ENCODE measurements around the gene SPNS3. TPM values are rescaled to one million over a fixed set of nuclear protein-coding genes. Genes with fewer than 3 reads are reported as not detected.

SPNS3 gene
- total RNA-seq, 1 experiment from 2014 or later = 15.9 TPM

DNA sequence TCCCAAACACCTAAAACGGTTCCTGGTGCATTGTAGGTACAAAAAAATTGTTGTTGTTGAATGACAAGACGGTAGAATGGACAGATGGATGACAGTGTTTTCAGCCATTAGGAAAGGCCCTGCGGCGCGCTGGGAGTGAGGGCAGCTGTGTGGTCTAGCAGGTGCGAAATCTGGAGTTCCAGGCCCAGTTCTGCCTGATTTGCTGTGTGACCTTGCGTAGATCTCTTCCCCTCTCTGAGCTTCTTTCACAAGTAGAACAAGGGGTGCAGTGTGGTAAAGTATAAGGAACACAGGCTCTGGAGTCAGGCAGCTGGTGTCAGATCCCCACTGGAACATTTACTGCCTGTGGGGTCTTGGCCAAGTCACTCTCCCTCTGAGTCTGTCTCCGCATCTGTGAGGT is 90.2 kb downstream of the SPNS3 start:
- no peak for DNase-seq
- intact Hi-C loops (cut with micrococcal nuclease; ENCODE audit: unreplicated experiment) = no loop called here
- H3F3A ChIP-seq (ENCODE audit: insufficient read depth, low read depth) = peaks cover 82% of the 10 kb centered on the region
- H3K9me3 ChIP-seq (ENCODE audit: insufficient read depth, low read depth) = no peaks in the 10 kb centered on the region
- no peak overlapping the region for H3K4me3 ChIP-seq
- no TSS peak for BruUV-seq (replicated peaks)
- no peaks in the 10 kb centered on the region for H4K20me1 ChIP-seq (ENCODE audit: insufficient read depth)
- no peak overlapping the region for H3K4me2 ChIP-seq
- peaks cover 35% of the 10 kb centered on the region for H3K4me1 ChIP-seq (replicated peaks; ENCODE audit: insufficient read depth)
- CTCF ChIA-PET = no interaction called here
- H2AFZ ChIP-seq = no peak overlapping the region
- peaks cover 23% of the 10 kb centered on the region; the same call in 1 of the 2 replicates for H3K36me3 ChIP-seq (ENCODE audit: low read depth)
- POLR2A ChIA-PET (ENCODE audit: unreplicated experiment) = no interaction called here
- H3K27me3 ChIP-seq (ENCODE audit: insufficient read depth, low read depth) = no peaks in the 10 kb centered on the region
- TF ChIP-seq, protein P1, sequence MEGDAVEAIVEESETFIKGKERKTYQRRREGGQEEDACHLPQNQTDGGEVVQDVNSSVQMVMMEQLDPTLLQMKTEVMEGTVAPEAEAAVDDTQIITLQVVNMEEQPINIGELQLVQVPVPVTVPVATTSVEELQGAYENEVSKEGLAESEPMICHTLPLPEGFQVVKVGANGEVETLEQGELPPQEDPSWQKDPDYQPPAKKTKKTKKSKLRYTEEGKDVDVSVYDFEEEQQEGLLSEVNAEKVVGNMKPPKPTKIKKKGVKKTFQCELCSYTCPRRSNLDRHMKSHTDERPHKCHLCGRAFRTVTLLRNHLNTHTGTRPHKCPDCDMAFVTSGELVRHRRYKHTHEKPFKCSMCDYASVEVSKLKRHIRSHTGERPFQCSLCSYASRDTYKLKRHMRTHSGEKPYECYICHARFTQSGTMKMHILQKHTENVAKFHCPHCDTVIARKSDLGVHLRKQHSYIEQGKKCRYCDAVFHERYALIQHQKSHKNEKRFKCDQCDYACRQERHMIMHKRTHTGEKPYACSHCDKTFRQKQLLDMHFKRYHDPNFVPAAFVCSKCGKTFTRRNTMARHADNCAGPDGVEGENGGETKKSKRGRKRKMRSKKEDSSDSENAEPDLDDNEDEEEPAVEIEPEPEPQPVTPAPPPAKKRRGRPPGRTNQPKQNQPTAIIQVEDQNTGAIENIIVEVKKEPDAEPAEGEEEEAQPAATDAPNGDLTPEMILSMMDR (conservative IDR thresholded peaks at IDR 0.05) = no peak
- no peak for TF ChIP-seq EZH2 (IDR thresholded peaks at IDR 0.05; ENCODE audit: low read depth)
- no peaks in the 10 kb centered on the region for H3K9me2 ChIP-seq (ENCODE audit: insufficient read depth)
- H3K79me2 ChIP-seq (ENCODE audit: low read depth) = peaks cover 49% of the 10 kb centered on the region
- H3K27ac ChIP-seq = no peak overlapping the region

DNA sequence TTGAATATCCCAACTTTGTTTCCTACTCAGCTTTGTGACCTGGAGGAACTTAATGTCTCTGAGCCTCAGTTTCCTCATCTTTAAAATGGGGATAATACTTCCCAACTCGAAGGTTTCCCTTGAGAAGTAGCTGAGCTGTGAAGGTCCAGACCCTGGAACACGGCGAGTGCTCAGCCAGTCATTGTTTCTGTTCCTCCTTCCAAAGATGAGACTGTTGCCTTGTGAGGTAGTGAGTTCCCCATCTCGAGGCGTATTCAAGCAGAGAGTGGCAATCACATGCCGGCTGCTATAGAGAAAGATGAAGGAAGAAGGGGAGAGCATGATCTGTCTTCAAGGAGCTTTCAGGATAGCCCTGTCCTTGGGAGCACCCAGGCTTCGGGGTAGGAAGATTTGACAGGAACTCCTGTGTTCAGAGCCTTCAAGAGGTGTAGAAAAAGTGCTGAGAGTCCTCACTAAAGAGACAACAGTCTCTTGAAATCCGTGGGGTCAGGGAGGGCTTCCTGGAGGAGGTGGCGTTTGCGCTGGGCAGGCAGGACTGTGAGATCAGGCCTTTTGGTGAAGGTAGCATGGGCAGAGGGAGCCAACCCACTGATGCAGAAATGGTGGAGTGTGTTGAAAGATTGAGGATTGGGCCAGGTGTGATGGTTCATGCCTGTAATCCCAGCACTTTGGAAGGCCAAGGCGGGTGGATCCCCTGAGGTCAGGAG is 92.1 kb downstream of the SPNS3 start:
- Histone ChIP-seq H3K79me2 (ENCODE audit: low read depth) (peaks cover 46% of the 10 kb centered on the region), H3K9me2 (ENCODE audit: insufficient read depth) (no peaks in the 10 kb centered on the region), H3K27me3 (ENCODE audit: insufficient read depth, low read depth) (no peaks in the 10 kb centered on the region), H2AFZ (no peak overlapping the region), H3F3A (ENCODE audit: insufficient read depth, low read depth) (peaks cover 84% of the 10 kb centered on the region), H3K4me2 (no peak overlapping the region), H3K36me3 (ENCODE audit: low read depth) (peaks cover 24% of the 10 kb centered on the region; the same call in 1 of the 2 replicates), H3K4me3 (no peak overlapping the region), H3K27ac (no peak overlapping the region), H4K20me1 (ENCODE audit: insufficient read depth) (no peaks in the 10 kb centered on the region), H3K9me3 (ENCODE audit: insufficient read depth, low read depth) (no peaks in the 10 kb centered on the region), H3K4me1 (replicated peaks; ENCODE audit: insufficient read depth) (peaks cover 16% of the 10 kb centered on the region)
- BruUV-seq (replicated peaks) = no TSS peak
- CTCF ChIA-PET = no interaction called here
- TF ChIP-seq EZH2 (IDR thresholded peaks at IDR 0.05; ENCODE audit: low read depth) = no peak
- TF ChIP-seq, protein P1 (conservative IDR thresholded peaks at IDR 0.05) = no peak
- DNase-seq = no peak
- intact Hi-C loops (cut with micrococcal nuclease; ENCODE audit: unreplicated experiment) = no loop called here
- POLR2A ChIA-PET (ENCODE audit: unreplicated experiment) = no interaction called here

DNA sequence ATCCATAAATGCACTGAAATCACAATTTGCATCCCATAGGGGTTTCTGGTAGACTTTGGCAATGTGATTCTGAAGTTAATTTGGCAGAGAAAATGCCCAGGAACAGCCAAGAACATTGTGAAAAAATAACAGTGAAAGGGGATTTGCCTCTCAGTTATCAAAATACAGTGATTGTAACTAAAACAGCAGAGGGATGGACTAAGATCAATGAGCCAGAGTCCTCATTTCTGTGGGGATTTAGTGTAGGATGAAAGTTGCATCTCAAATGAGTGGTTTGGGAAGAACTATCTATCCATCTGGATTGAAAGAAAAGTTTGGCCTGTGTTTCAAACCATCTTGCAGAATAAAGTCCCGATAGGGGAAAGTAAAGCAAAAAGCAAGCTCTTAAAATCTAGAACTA is 93.4 kb downstream of the SPNS3 start:
- Histone ChIP-seq H3K4me1 (replicated peaks; ENCODE audit: insufficient read depth) (peaks cover 3% of the 10 kb centered on the region), H2AFZ (no peak overlapping the region), H3K27ac (no peak overlapping the region), H3K36me3 (ENCODE audit: low read depth) (peaks cover 26% of the 10 kb centered on the region; the same call in 1 of the 2 replicates), H3F3A (ENCODE audit: insufficient read depth, low read depth) (peaks cover 85% of the 10 kb centered on the region), H3K79me2 (ENCODE audit: low read depth) (peaks cover 40% of the 10 kb centered on the region), H3K9me2 (ENCODE audit: insufficient read depth) (no peaks in the 10 kb centered on the region), H3K27me3 (ENCODE audit: insufficient read depth, low read depth) (no peaks in the 10 kb centered on the region), H4K20me1 (ENCODE audit: insufficient read depth) (no peaks in the 10 kb centered on the region), H3K4me2 (no peak overlapping the region), H3K9me3 (ENCODE audit: insufficient read depth, low read depth) (no peaks in the 10 kb centered on the region), H3K4me3 (no peak overlapping the region)
- TF ChIP-seq EZH2 (IDR thresholded peaks at IDR 0.05; ENCODE audit: low read depth) = no peak
- TF ChIP-seq, protein P1 (conservative IDR thresholded peaks at IDR 0.05) = no peak
- no TSS peak for BruUV-seq (replicated peaks)
- CTCF ChIA-PET = no interaction called here
- DNase-seq = no peak
- intact Hi-C loops (cut with micrococcal nuclease; ENCODE audit: unreplicated experiment) = no loop called here
- POLR2A ChIA-PET (ENCODE audit: unreplicated experiment) = interaction anchor here (0.7 kb wide), 1 partner anchor 824 kb away, joined by 3 read pairs; no protein-coding TSS in a partner anchor
